Gastroesophageal sphincter (tissue), 4 donors: ENCODE results near the gene CACNB4. TPM values are rescaled to one million over a fixed set of nuclear protein-coding genes. Genes with fewer than 3 reads are reported as not detected.
"Not testable (repeated sequence)": the region's sequence is repeated elsewhere in the genome, so short reads cannot be mapped to it uniquely, and the experiment has no call there.

ENCODE experiments used
- ATAC-seq: fragments of 150-250 bp; one replicate; pipeline ENCODE4 v1.9.1; 2016; ENCODE audit warnings: mild to moderate bottlenecking, moderate library complexity
- H3K27ac ChIP-seq, 4 donors: fragments of 200-600 bp; sonication (generic) in 3 of 4; 1 replicate in 3 of 4; 2 replicates in 1 of 4; pipeline ENCODE4 v1.5.1; 2016 to 2019
- H3K27me3 ChIP-seq: fragments of 200-600 bp; sonication (generic); one replicate; pipeline ENCODE4 v1.5.1; 2019
- H3K36me3 ChIP-seq, 2 donors: fragments of 200-600 bp; sonication (generic); one replicate each; pipeline ENCODE4 v1.5.1; 2019; ENCODE audit warnings: control low read depth in 1 of 2
- H3K4me1 ChIP-seq, 3 donors: fragments of 200-600 bp; sonication (generic); 1 replicate in 2 of 3; 2 replicates in 1 of 3; pipeline ENCODE4 v1.5.1; 2016 to 2019; ENCODE audit warnings: control low read depth in 2 of 3
- H3K4me3 ChIP-seq, 2 donors: fragments of 200-600 bp; sonication (generic); one replicate each; pipeline ENCODE4 v1.5.1; 2019; ENCODE audit warnings: mild to moderate bottlenecking in 1 of 2, moderate library complexity in 1 of 2
- H3K9me3 ChIP-seq, 3 donors: fragments of 200-600 bp; sonication (generic); one replicate each; pipeline ENCODE4 v1.5.1; 2017 to 2019; ENCODE audit warnings: control low read depth in 2 of 3
- CTCF ChIP-seq, 4 experiments: fragments of 200-600 bp in 2 of 4; fragments of 450-650 bp in 2 of 4; sonication (generic) in 1 of 4; IDR thresholded peaks; one replicate each; pipeline ENCODE4 v1.5.1; 2017 to 2019; ENCODE audit warnings: antibody characterized with exemption in 4 of 4, mild to moderate bottlenecking in 2 of 4, moderate library complexity in 2 of 4
- EP300 ChIP-seq: sonication (generic); formaldehyde crosslinking; IDR thresholded peaks from one replicate; pipeline ENCODE4 v1.6.1; 2017; ENCODE audit warnings: antibody characterized with exemption, mild to moderate bottlenecking
- POLR2A ChIP-seq, 2 donors: fragments of 450-650 bp; IDR thresholded peaks; one replicate each; pipeline ENCODE4 v1.6.1; 2017; ENCODE audit warnings: antibody characterized with exemption in 2 of 2, mild to moderate bottlenecking in 2 of 2, moderate library complexity in 1 of 2
- POLR2AphosphoS5 ChIP-seq: sonication (generic); formaldehyde crosslinking; IDR thresholded peaks from one replicate; pipeline ENCODE4 v1.6.1; 2017; ENCODE audit warnings: antibody characterized with exemption
- WGBS, 2 donors: methylation state at CpG; one replicate each; pipeline ENCODE4 v1.1.5; 2018; ENCODE audit warnings: low coverage in 1 of 2; 5-methylcytosine and 5-hydroxymethylcytosine counted together
- total RNA-seq, 4 donors: library from RNA; depleted of rRNA; stranded (reverse); fragments of >200 nt; gene quantifications; one replicate each; pipeline ENCODE4 v1.1.0, GENCODE V29; 2016

The CACNB4 gene
- total RNA-seq, 4 donors from 2014 or later, result 1.4 to 5.4 (median 1.9) TPM

DNA sequence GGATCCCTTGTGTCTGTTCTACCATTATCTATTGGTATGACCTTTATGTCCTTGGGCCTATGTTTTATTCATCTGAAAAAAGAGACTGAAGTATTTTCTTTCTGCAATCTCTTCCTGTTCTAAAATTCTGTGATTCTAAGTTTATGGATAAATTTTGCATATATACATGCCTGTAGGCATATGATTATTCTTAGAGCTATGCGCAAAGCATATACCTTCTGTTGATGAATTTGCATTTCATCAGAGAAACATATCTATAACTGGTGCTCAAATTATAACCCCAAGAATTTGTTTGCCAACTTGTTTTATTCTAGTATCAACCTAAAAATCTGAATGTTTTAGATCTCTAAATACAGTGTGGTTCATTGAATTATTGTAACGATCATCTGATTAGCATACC, 6.7 kb downstream of the CACNB4 start:
- Histone ChIP-seq H3K4me1 (no peaks in the 10 kb centered on the region), H3K36me3 (no peaks in the 10 kb centered on the region)
- no peak for ATAC-seq

DNA sequence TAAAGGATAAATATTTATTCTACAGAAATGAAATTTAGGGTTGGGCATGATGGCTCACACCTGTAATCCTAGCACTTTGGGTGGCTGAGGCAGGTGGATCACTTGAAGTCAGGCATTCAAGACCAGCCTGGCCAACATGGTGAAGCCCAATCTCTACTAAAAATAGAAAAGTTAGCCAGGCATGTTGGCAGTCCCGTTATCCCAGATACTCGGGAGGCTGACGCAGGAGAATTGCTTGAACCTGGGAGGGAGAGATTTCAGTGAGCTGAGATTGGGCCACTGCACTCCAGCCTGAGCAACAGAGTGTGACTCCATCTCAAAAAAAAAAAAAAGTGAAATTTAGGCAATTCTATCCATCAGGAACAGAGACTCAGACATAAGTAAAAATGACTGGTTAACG, 8.1 kb downstream of the CACNB4 start:
- H3K36me3 ChIP-seq, result not testable (repeated sequence)

More for the DNA sequence above, 6.7 kb downstream of the CACNB4 start:
- 100% methylated on average over 2 of the region's 2 CpGs for WGBS, 2 donors
- Histone ChIP-seq H3K27me3 (no peaks in the 10 kb centered on the region), H3K9me3 (no peaks in the 10 kb centered on the region), H3K4me3 (no peak overlapping the region), H3K27ac (no peak overlapping the region)
- TF ChIP-seq POLR2A (IDR thresholded peaks at IDR 0.05), result no peak
- no peak for TF ChIP-seq POLR2AphosphoS5
- TF ChIP-seq CTCF (IDR thresholded peaks at IDR 0.05), result no peak
- TF ChIP-seq EP300, result no peak

GRCh38 chr2:152089238-152089637, 9.6 kb downstream of the CACNB4 start:
- no peaks in the 10 kb centered on the region for H3K9me3 ChIP-seq
- H3K27me3 ChIP-seq, result no peaks in the 10 kb centered on the region
- no peak overlapping the region for H3K27ac ChIP-seq
- WGBS, 2 donors, result 48% methylated on average over 2 of the region's 2 CpGs; no CpG with 5 or more reads in 1 of the 2 donors
- no peak for TF ChIP-seq CTCF (IDR thresholded peaks at IDR 0.05)
- no peak for TF ChIP-seq POLR2A (IDR thresholded peaks at IDR 0.05)
- TF ChIP-seq EP300, result no peak
- TF ChIP-seq POLR2AphosphoS5, result no peak
- H3K4me3 ChIP-seq, result no peak overlapping the region
- ATAC-seq, result no peak
- H3K4me1 ChIP-seq, result no peaks in the 10 kb centered on the region
- H3K36me3 ChIP-seq, result no peaks in the 10 kb centered on the region

More for the DNA sequence above, 8.1 kb downstream of the CACNB4 start:
- H3K9me3 ChIP-seq, H3K27me3 ChIP-seq, H3K4me1 ChIP-seq, ATAC-seq, H3K4me3 ChIP-seq, H3K27ac ChIP-seq: not testable (repeated sequence)
- WGBS, 2 donors, result 66 to 92% methylated on average over 4 of the region's 4 CpGs

GRCh38 chr2:152088006-152088405, 10.8 kb downstream of the CACNB4 start:
- Histone ChIP-seq H3K36me3 (no peaks in the 10 kb centered on the region), H3K4me3 (no peak overlapping the region), H3K4me1 (no peaks in the 10 kb centered on the region), H3K27ac (no peak overlapping the region), H3K9me3 (no peaks in the 10 kb centered on the region), H3K27me3 (no peaks in the 10 kb centered on the region)
- 88 to 93% methylated on average over 3 of the region's 3 CpGs for WGBS, 2 donors
- TF ChIP-seq POLR2AphosphoS5 (no peak), CTCF (IDR thresholded peaks at IDR 0.05) (no peak), EP300 (no peak), POLR2A (IDR thresholded peaks at IDR 0.05) (no peak)
- ATAC-seq, result no peak

DNA sequence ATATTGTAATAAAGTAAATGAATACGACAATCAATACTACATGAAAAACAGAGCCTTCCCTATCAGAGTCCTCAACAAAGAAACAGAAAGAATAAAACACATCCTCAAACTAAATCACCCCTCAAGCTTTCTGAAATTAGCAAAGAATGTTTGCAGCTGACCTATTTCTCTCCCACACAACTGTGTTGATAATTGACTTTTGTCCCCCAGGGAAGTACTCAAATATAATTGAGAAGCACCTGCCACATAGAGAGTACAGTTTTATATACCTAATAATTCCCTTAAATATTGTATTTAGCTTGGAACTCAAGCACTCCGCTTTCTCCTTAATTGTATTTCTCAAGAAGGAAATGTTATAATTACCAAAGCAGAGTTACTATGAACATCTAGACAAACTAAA, 12.6 kb downstream of the CACNB4 start:
- Histone ChIP-seq H3K27me3 (no peaks in the 10 kb centered on the region), H3K4me3 (no peak overlapping the region), H3K9me3 (no peaks in the 10 kb centered on the region), H3K27ac (no peak overlapping the region), H3K4me1 (no peaks in the 10 kb centered on the region), H3K36me3 (no peaks in the 10 kb centered on the region)
- TF ChIP-seq EP300 (no peak), POLR2A (IDR thresholded peaks at IDR 0.05) (no peak)
- WGBS, 2 donors, result 92 to 97% methylated on average over 2 of the region's 2 CpGs
- no peak for ATAC-seq

GRCh38 chr2:152084076-152084475, 14.8 kb downstream of the CACNB4 start:
- Histone ChIP-seq H3K27me3 (no peaks in the 10 kb centered on the region), H3K9me3 (no peaks in the 10 kb centered on the region), H3K27ac (no peak overlapping the region), H3K4me3 (no peak overlapping the region), H3K36me3 (no peaks in the 10 kb centered on the region), H3K4me1 (no peaks in the 10 kb centered on the region)
- no peak for ATAC-seq
- WGBS, 2 donors, result 88 to 90% methylated on average over 6 of the region's 6 CpGs
- no peak for TF ChIP-seq POLR2A (IDR thresholded peaks at IDR 0.05)
- TF ChIP-seq POLR2AphosphoS5, result no peak
- TF ChIP-seq CTCF (IDR thresholded peaks at IDR 0.05), result no peak
- no peak for TF ChIP-seq EP300
